Stimulated activated CD4-positive, alpha-beta T cell treated with anti-CD3 and anti-CD28 coated beads, TNF-alpha, amount 100 ng/mL, for 1 hour (primary cell): Measurements from ENCODE around the gene SELPLG.
"Not testable (repeated sequence)": the region's sequence is repeated elsewhere in the genome, so short reads cannot be mapped to it uniquely, and the experiment has no call there.

Source experiments
- DNase-seq, 3 donors: peaks; one replicate each; pipeline ENCODE4 v3.0.0-alpha.2; 2020; ENCODE audit warnings: low read depth in 3 of 3, low spot score in 1 of 3

The SELPLG gene

DNA sequence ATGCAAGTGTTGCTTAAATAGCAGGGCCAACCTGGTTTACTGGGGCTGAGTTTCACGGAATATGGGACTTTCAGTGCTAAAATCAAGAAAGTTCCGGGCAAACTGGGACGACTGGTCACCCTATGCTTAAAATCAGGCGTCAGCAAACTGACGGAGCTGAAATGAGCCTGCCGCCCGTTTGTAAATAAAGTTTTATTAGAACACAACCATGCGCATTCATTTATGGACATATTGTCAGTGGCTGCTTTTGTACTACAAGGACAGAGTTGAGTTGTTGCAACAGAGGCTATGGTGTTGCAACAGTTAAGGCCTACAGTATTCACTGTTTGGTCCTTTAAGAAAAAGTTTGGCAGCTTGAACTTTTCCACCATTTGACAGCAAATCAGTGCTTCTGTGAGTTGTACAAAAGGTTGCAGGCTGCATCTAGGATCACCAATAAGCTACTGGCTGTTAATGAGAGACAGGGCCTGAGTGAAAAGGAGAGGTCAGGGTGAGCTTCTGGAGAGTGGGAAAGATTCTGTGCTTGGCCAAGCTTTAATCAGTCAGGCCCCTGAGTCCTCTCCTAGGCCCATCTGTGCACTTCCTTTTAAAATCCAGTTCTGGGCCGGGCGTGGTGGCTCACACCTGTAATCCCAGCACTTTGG is 13.3 kb downstream of the SELPLG start:
- DNase-seq, result no peak

DNA sequence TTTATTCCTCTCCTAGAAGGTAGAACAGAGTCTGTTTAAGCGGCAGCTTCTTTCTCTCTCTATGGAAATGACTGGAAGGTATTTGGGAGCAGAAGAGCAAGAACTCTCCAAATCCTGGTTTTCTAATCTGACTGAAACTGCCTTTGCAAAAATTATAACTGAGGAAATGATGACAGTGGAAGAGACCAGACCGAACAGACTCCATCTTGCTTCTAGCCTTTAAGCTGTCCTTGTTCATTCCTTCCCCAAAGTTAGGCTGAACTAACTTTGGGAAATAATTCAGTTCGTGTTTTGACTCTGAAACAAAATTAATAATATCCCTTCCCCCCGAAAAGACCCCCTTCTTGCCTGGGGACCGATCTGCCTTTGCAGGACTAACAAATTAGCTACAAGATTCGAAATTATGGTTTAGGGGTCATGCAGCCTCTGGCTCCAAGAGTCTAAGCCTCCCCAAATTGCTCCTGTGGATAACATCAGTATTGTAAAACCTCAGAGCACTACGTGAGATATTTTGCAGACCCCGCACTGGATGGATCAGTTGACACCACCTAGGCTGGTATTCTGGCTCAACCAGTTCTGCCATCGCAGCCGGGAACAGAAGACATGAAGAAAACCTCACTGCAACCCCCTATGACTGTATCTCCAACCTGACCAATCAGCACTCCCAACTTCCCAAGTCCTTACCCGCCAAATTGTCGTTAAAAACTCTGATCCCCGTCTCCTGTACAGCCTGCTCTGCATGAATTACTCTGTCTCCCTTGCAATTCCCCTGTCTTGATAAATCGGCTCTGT is 14.1 kb downstream of the SELPLG start:
- no peak for DNase-seq

- not testable (repeated sequence) for DNase-seq
Measured at GRCh38 chr12:108618953-108619274, 14.8 kb downstream of the SELPLG start.

DNA sequence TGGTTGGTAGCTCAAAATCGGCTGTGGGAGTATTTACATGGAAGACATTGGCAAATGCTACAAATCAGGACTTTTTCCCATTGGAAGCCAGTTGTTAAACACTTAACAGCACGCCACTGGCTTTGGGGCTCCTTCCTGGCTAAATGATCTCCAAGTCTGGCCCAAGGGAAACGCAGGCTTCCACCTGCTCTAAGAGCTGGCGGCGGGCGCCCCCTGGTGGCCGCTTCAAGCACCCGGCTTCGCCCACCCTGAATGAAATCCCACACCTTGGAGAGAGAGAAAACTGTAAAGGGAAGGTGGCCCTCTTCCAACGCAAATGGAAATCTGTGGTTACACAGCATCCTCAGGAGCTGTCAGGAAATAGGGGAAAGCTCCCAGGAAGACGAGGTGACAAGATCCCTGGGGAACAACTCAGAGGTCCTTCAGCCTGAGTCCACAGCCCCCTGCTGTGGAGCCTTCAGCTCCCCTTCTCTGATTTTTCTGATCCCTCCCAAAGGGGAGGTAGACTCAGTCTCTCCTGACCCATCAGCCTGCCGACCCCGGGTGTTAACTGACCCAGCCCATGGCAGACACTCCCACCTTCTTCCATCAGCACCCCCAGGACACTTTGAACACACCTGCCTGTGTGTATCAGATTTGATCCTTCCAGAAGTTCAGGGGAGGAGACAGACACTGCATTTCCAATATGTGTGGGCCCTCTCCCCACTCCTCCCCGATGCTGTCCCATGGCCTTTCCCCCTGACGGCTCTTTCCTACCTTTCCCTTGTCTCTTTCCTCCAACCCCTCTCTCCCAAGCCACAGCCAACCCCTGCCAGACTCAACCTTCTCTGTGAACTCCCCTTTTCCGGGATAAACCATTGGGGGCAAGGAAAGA is 15.4 kb downstream of the SELPLG start:
- DNase-seq, result peak; percentile 31 to 72 (median 49)

DNA sequence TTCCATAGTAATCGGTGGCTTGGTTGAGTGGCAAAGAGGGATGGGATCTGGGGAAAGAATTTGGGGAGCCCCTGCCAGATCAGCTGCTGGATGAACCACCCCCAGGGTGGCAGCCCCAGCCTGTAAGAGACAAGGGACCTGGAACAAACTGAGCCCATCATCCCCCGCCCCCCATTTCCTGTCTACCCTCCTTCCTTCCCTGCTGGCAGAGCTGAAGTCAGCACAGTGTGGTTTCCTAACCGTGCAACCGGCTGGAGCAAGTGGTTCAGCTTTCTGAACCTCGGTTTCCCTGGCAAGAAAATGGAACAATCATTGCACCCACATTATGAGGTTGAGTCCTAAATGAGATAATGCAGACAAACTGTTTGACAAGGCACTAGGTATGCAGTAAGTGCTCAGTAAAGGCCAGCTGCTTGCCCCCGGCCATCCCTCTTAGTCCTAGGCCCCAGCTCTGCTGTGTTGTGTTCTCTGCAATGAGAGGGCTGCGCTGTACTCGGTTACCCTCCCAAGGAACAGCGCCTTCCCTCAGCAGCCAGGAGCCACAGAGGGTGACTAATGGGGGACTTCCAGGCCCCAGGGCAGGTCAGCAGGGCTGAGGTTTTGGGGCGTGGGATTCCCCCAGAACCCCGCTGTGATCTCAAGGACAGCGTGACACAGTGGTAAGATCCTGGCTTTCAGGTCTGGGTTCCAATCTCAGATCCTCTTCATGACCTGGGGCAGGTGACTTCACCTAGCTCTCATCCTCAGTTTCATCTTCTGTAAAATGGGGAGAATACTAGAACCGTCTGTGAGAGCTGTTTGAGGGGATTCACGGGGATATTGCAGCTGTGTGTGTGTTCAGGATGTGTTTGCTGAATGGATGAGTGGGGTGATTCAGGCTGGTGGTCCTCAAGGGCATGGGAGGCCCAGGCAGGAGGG is 16.5 kb downstream of the SELPLG start:
- DNase-seq, result peak; percentile 51 to 60 (median 54)

DNA sequence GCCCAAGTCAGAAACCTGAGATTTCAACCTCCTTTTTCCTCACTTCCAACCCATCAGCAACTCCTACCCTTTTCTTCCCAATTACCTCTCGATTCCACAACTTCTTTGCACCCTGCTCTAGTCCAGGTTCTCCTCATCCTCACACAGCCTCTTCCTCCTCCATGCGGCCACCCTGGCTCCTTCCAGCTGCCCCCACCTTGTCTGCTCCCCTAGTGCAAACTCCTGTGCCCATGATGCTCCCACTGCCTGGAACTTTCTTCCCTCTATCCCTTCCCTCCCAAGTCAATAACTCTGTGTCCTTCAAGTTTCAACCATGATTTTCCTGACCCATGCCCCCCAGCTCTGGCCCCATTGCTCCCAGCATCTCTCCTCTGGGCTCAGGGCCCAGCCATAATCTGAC is 17.3 kb downstream of the SELPLG start:
- no peak for DNase-seq

- DNase-seq, result no peak
Measured at GRCh38 chr12:108615918-108616317, 17.8 kb downstream of the SELPLG start.

GRCh38 chr12:108614639-108615038 is 19.1 kb downstream of the SELPLG start:
- DNase-seq, result no peak

GRCh38 chr12:108614041-108614440 is 19.7 kb downstream of the SELPLG start:
- no peak for DNase-seq

DNA sequence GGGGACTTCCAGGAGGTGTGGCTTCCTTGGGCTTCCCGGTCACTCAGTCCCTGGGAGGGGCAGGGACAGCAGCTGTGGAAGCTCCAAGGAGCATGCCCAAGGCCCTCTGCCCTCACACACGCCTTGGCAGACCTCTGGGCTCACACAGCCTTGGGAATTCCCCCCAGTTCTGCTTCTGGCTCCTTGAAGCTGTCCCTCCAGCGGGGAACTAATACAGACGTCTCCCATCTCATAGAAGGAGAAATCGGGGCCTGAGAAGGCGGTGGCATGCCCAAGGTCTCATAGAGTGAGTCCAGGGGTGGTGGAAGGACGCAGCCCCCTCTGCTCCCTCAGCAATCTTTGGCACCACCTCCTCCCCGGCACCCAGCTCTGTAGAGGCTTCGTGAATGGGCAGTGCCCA is 20.1 kb downstream of the SELPLG start:
- DNase-seq, result no peak

- no peak for DNase-seq
Measured at GRCh38 chr12:108612788-108613282, 20.9 kb downstream of the SELPLG start.

DNA sequence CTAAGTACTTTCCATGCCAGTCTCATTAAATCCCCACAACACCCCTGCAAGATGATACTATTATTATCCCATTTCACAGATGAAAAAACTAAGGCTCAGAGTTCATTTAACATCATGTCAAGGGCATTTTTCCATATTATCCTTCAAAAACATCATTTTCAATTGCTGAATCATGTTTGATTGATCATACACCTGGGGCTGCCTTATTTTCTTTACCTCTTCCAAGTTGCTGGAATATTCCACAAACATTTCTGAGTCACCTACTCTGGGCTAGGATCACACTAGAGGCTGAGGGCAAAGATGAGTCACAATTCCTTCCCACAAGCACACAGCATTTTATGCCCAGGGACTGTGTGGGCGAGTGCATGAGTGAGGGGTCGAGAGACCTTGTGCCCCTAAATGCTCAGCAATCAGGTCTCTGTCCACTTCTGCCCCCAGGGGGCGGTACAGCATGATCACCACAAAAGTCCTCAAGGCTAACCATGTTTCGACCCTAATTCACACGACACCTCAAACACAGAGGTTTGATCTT is 21.7 kb downstream of the SELPLG start:
- peak in 1 of 3 donors; percentile 22 for DNase-seq

DNA sequence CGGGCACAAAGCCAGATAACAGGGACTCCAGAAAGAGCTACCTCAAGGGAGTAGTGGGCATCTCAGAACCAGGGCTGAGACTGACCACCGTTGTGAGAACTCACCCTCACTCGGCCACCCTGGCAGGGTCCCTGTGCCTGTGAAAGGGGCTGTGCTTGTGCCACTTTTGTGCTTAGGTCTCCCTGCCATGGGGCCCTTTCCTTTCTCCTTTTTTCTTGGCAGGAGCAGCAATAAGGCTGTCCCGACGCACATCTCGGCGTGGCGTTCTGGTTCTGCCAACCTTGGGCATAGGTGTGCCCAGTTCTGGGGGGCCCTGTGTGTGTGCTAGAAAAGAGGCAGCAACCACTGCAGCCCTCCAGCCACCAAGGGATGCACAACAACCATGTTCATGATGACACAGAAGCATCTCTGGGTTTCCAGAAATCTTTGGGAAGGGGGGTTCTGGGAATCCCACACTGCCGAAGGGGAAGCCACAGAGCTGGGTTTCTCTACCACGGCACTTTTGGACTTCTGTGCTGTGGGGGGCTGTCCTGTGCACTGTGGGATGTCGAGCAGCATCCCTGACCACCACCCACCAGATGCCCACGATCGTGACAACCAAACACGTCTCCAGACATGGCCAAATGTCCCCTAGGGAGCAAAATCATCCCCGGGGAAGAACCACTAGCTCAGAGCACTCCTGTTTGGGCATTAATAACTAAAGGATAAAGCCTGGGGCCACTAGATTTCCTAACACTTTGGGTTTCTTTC is 22.7 kb downstream of the SELPLG start:
- DNase-seq, result no peak

- no peak for DNase-seq
Measured at GRCh38 chr12:108610336-108610815, 23.3 kb downstream of the SELPLG start.

DNA sequence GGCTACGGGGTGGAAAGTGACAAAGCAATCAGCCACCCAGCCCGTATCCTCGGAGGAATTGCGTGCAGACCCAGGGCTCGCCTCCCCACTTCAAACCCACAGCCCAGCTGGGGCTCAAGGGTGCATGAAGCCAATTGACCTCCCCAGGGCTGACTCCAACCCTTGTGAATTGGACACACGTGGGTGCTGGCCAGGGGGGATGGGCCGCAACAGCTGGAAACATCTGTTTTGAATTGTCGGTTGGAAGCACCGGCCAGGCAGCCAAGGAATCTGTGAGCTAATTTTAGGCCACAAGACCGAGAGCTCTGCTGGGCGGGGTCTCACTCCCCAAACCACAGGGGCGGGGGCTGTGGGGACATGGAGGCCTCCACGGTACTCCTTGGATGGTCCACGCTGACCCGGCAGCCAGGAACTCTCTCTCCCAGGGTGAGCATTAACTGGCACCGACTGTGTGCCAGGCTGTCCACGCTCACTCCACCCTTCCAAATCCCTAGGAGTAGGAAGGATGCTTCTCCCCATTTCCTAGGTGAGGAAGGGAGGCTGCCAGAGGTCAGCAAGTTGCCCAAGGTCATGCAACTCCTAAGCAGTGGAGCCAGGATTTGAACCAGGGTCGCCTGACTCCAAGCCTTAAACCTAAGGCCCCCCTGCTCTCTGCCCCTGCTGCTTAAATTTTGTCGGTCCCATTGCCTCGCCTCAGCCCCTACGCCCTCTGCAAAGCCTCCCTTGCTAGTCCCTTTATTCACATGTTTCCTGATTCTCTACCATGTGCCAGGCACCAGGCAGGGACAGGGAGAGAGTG is 24.0 kb downstream of the SELPLG start:
- DNase-seq, result no peak

DNA sequence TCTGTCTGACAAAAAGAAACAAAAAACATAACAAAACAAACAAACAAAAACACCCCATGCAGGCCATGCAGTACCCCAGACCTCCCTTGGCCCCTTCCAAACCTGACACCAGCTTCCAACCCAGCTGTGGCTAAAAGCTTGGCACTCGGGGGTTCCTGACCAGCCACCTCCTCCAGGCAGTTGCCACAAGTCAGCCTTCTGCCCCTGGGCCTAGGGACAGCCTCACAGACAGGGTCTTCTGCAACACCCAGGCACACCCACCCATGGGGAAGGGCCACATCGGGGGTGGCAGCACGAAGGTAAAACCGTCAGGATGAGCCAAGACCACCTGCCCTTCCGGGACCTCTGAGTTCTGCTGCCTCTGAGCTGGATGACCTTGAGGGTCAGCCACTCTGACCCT is 25.1 kb downstream of the SELPLG start:
- DNase-seq, result no peak

DNA sequence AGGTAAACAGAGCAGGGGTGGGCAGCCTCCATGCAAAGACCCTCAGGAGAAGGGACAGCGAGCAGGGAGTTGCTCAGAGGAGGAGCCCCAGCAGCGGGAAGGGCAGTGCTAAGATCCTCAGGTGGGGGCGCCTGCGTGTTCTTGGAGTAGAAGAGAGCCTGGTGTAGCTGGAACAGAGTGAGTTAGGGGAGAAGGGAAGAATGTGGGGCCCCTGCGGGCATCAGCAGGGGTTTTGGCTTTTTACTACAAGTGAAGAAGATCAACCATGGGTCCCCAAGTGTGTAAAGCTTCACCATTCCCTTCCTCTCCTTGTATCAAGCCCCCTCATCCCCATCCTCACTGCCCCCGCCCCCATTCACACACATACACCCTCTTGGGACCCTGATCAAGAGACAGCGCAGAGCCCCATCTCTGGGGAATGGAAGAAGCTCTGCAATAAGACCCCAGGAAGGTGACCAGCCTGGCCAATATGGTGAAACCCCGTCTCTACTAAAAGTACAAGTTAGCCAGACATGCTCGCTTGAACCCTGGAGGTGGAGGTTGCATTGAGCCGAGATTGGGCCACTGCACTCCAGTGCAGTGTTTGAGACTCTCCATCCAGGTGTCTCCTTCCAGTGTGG is 25.6 kb downstream of the SELPLG start:
- DNase-seq, result no peak

GRCh38 chr12:108606492-108606891 is 27.2 kb downstream of the SELPLG start:
- no peak for DNase-seq
